Prostate gland (tissue), 2 donors: Measurements from ENCODE around the gene EIF4G3. TPM values are rescaled to one million over a fixed set of nuclear protein-coding genes. Genes with fewer than 3 reads are reported as not detected.

Experiments
- DNase-seq: peaks from one replicate; pipeline ENCODE4 v3.0.0-alpha.2; 2019; ENCODE audit warnings: low spot score
- H3K27ac ChIP-seq, 2 donors: fragments of 200-600 bp; sonication (generic); 2 replicates each; pipeline ENCODE4 v1.5.1; 2017 to 2019
- H3K27me3 ChIP-seq: fragments of 200-600 bp; sonication (generic); replicated peaks from 2 replicates; pipeline ENCODE4 v1.5.1; 2019; ENCODE audit not compliant: insufficient read depth
- H3K36me3 ChIP-seq, 2 donors: fragments of 200-600 bp; sonication (generic); 1 replicate in 1 of 2; 2 replicates in 1 of 2; pipeline versions ENCODE4 v1.5.1 to v1.8.1; 2017 to 2019
- H3K4me1 ChIP-seq: fragments of 200-600 bp; sonication (generic); replicated peaks from 2 replicates; pipeline ENCODE4 v1.5.1; 2019
- H3K4me3 ChIP-seq, 2 donors: fragments of 200-600 bp; sonication (generic); 2 replicates each; pipeline ENCODE4 v1.5.1; 2017 to 2019
- H3K9me3 ChIP-seq: fragments of 200-600 bp; sonication (generic); 2 replicates; pipeline ENCODE4 v1.5.1; 2017
- CTCF ChIP-seq, 4 experiments: fragments of 200-600 bp in 2 of 4; fragments of 450-650 bp in 2 of 4; sonication (generic) in 2 of 4; IDR thresholded peaks; 1 replicate in 3 of 4; 2 replicates in 1 of 4; pipeline ENCODE4 v1.5.1; 2016 to 2019; ENCODE audit warnings: antibody characterized with exemption in 4 of 4, mild to moderate bottlenecking in 2 of 4, moderate library complexity in 2 of 4
- POLR2A ChIP-seq: fragments of 450-650 bp; IDR thresholded peaks from one replicate; pipeline ENCODE4 v1.6.1; 2016; ENCODE audit warnings: antibody characterized with exemption, mild to moderate bottlenecking
- POLR2AphosphoS5 ChIP-seq: sonication (generic); formaldehyde crosslinking; IDR thresholded peaks from one replicate; pipeline ENCODE4 v1.6.1; 2017; ENCODE audit warnings: antibody characterized with exemption
- WGBS: methylation state at CpG from one replicate; pipeline ENCODE4 v1.1.5; 2018; 5-methylcytosine and 5-hydroxymethylcytosine counted together
- intact Hi-C: fragments of 100-400 bp; cut with DNase I; formaldehyde crosslinking; loops from one replicate; pipeline ENCODE4 v1.14.2; 2022
- total RNA-seq, 2 donors: library from RNA; depleted of rRNA; stranded (reverse); fragments of >200 nt; gene quantifications; one replicate each; pipeline ENCODE4 v1.1.0, GENCODE V29; 2016

Gene EIF4G3
- total RNA-seq: 10 to 100 TPM; 28.3 to 81.1 TPM

GRCh38 chr1:21176586-21177555 is at the start of gene EIF4G3:
Gene EIF4G3, minus strand, starts transcription at chr1:21176897. Its CDS starts 174,155 bp downstream, at chr1:21002742.
- no peaks in the 10 kb centered on the region for H3K36me3 ChIP-seq
- peak; percentile 97 for DNase-seq
- H3K4me1 ChIP-seq: no peaks in the 10 kb centered on the region
- no peaks in the 10 kb centered on the region for H3K27me3 ChIP-seq
- H3K9me3 ChIP-seq: no peaks in the 10 kb centered on the region
- H3K27ac ChIP-seq: peak within 1 kb of the TSS; percentile 79 to 82
- TF ChIP-seq CTCF (IDR thresholded peaks at IDR 0.05) (peak in 1 of 4 experiments; percentile 14), POLR2A (peak; percentile 67), POLR2AphosphoS5 (peak; percentile 91)
- intact Hi-C loops: loop anchor here (5.0 kb wide), 1 partner anchor 390 kb away; the partner anchor contains the start of gene HP1BP3
- 3% methylated on average over 71 of the region's 90 CpGs for WGBS
- H3K4me3 ChIP-seq: peak within 1 kb of the TSS; percentile 66 to 79

DNA sequence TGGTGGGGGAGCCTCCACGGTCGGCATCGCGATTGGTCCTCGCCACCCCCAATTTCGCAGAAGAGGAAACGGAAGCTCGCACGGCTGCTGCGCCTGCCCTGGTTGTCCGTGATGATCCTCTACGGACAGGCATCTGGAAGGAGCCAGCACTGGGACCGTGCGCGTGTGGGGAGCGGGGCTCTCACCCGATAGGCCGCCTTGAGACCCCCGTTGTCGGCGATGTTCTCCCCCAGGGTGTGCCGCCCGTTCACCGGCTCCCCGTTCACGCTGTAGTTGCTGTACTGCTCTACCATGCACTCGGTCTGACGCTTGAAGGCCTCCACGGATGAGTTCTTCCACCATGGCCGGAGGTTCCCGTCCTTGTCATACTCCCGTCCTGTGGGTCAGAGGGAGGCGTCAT is 48.4 kb upstream of the EIF4G3 start:
- WGBS: 96% methylated on average over 32 of the region's 33 CpGs
- peaks cover 11 to 27% of the 10 kb centered on the region in 2 donors for H3K36me3 ChIP-seq
- no peaks in the 10 kb centered on the region for H3K4me1 ChIP-seq
- intact Hi-C loops: no loop called here
- no peaks in the 10 kb centered on the region for H3K27me3 ChIP-seq
- H3K4me3 ChIP-seq: no peak overlapping the region
- no peak overlapping the region for H3K27ac ChIP-seq
- no peak for DNase-seq
- TF ChIP-seq POLR2A (no peak), CTCF (IDR thresholded peaks at IDR 0.05) (no peak), POLR2AphosphoS5 (no peak)
- H3K9me3 ChIP-seq: no peaks in the 10 kb centered on the region

GRCh38 chr1:21220815-21221214 is 44.1 kb upstream of the EIF4G3 start:
- TF ChIP-seq POLR2A (no peak), POLR2AphosphoS5 (no peak), CTCF (IDR thresholded peaks at IDR 0.05) (no peak)
- 50% methylated on average over 7 of the region's 7 CpGs for WGBS
- peaks cover 8 to 13% of the 10 kb centered on the region in 2 donors for H3K36me3 ChIP-seq
- H3K27ac ChIP-seq: no peak overlapping the region
- no peaks in the 10 kb centered on the region for H3K9me3 ChIP-seq
- intact Hi-C loops: no loop called here
- H3K4me1 ChIP-seq: no peaks in the 10 kb centered on the region
- H3K27me3 ChIP-seq: no peaks in the 10 kb centered on the region
- no peak overlapping the region for H3K4me3 ChIP-seq
- DNase-seq: no peak

- no peak overlapping the region for H3K4me3 ChIP-seq
- DNase-seq: no peak
- no peak for TF ChIP-seq POLR2AphosphoS5
- no peak for TF ChIP-seq POLR2A
- no peak for TF ChIP-seq CTCF (IDR thresholded peaks at IDR 0.05)
- H3K27ac ChIP-seq: no peak overlapping the region
- WGBS: 90% methylated on average over 21 of the region's 21 CpGs
- intact Hi-C loops: no loop called here
- H3K27me3 ChIP-seq: no peaks in the 10 kb centered on the region
- H3K36me3 ChIP-seq: peaks cover 3 to 6% of the 10 kb centered on the region in 2 donors
- H3K4me1 ChIP-seq: no peaks in the 10 kb centered on the region
- H3K9me3 ChIP-seq: no peaks in the 10 kb centered on the region
Measured at GRCh38 chr1:21219674-21220073, 43.0 kb upstream of the EIF4G3 start.
